T-helper 9 cell (primary cell): Measurements from ENCODE around the gene FBXO24.

ENCODE experiments used
- DNase-seq: peaks from one replicate; pipeline ENCODE4 v3.0.0-alpha.2; 2020

The FBXO24 gene

DNA sequence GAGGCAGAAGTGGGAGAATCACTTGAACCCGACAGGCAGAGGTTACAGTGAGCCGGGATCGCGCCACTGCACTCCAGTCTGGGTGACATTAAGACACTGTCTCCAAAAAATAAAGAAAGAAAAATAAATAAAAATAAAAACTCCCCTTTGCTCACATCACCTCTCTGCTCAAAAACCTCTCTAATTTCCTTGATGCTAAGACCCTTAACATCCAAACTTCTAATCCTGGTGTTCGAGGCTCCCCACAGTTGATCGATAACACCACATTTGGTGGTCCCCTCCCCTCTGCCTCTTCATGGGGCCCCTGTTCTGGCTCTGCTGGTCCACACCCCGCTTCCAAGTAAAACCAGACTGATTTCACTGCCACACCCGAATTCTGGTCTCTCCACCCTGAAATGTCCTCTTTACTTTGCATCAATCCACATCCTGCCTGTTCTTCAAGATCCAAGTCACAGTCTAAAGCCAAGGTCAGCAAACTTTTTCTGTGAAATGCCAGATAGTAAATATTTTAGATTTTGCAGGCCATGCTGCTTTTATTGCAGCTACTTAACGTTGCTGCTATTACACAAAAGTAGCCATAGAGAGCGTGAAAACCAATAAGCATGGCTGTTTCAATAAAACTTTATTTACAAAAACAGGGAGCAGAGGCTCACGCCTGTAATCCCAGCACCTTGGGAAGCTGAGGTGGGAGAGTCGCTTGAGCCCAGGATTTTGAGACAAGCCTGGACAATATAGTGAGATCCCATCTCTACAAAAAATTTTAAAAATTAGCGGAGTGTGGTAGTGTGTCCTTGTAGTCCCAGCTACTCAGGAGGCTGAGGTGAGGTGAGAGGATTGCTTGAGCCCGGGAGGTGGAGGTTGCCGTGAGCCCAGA is 38.1 kb downstream of the FBXO24 start:
- DNase-seq: no peak

DNA sequence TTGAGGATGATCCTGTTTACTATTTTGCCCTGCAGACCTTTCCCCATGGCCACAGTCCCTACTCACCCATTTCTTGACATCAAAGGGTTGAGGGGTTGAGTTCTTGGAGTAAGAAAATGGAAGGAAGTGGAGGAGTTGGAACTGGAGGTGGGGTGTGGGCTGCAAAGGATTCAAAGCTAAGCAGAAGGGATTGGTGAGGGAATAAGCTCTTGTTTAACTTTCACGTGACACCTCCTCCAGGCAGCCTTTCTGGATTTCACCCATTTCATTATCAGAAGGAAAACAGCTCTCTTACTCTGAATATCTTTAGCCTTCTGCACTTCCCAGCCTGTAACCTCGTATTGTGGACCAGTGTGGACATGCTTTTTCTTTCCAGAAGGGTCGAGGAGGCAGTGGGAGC is 39.9 kb downstream of the FBXO24 start:
- DNase-seq: no peak

DNA sequence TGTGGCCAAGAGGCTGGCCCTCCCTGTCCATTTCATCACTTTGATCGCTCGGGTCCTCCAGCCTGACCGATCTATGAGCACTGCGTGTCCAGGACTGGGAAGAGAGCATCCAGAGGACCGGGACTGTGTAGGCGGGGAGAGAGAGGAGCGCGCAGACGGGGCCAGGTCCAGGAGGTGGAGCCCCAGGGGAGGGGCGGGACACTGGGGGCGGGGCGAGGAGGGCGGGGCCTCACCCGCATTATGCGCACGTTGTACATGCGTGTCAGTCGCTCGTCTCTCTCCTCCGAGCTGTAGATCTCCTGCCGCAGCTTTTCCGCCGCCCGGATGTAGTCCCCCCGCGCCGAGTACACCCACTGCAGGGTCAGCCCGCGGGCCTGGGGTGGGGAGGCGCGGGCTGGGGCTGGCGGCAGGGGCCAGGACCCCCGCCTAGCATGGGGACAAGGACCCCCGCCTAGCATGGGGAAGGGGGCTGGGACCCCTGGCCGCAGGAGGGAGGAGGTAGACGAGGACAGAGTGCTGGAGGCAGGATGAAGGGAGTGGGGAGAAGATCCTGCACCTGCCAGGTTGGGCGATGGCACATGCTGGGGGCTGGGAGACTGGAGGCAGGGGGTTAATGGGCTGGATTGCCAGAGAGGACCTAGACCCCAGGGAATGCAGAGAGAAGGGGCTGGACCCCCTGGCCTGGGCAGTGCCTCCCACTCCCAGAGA is 40.6 kb downstream of the FBXO24 start:
- DNase-seq: peak; percentile 88

DNA sequence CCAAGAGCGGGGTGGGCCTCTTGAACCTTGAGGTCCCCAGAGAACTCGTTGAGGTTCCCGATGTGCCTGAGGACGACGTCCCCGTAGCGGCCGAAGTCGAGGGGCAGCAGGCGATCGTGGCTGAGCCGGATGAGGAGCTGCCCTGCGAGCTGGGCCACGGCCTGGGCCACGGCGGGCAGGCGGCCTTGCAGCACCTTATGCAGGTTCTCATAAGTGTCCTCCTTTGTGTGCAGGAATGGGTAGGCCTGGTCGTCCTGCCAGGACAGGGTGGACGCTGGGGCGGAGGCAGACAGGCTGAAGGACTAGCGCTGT is 41.1 kb downstream of the FBXO24 start:
- DNase-seq: no peak

DNA sequence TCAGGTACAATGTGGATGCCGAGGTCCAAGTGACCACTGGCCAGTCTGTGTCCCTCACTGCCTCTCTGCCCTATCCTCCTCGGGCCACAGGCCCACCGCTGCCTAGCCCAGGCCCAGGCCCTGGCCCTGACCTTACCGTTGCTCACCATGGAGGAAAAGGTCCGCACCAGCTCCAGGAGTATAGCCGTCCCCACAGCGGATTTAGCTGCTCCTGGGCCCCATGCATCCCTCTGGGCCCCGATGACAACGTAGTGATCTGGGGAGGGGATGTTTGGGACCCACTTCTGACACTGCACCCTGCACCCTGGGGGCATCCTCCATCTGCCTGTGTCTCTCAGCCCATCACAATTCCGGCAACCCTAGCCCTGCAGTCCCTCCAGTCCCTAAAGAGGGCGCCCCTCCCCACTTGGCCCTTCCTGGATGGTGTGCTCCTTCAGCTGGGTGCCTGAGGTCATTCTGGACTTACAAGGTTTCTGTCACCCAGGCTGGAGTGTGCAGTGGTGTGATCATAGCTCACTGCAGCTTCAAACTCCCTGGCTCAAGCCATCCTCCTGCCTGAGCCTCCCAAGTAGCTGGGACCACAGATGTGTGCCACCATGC is 43.1 kb downstream of the FBXO24 start:
- no peak for DNase-seq

DNA sequence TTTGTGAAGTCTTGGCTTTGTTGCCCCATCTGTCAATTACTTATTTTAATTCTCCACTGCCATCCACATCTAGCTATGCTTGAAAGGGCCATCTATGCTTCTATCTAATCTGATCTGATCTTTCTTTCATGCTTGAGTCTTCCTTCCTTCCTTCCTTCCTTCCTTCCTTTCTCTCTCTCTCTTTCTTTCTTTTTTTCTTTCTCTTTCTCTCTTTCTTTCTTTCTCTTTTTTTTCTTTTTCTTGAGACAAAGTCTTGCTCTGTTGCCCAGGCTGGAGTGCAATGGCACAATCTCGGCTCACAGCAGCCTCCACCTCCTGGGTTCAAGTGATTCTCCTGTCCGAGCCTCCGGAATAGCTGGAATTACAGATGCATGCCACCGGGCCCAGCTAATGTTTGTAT is 43.9 kb downstream of the FBXO24 start:
- DNase-seq: no peak

DNA sequence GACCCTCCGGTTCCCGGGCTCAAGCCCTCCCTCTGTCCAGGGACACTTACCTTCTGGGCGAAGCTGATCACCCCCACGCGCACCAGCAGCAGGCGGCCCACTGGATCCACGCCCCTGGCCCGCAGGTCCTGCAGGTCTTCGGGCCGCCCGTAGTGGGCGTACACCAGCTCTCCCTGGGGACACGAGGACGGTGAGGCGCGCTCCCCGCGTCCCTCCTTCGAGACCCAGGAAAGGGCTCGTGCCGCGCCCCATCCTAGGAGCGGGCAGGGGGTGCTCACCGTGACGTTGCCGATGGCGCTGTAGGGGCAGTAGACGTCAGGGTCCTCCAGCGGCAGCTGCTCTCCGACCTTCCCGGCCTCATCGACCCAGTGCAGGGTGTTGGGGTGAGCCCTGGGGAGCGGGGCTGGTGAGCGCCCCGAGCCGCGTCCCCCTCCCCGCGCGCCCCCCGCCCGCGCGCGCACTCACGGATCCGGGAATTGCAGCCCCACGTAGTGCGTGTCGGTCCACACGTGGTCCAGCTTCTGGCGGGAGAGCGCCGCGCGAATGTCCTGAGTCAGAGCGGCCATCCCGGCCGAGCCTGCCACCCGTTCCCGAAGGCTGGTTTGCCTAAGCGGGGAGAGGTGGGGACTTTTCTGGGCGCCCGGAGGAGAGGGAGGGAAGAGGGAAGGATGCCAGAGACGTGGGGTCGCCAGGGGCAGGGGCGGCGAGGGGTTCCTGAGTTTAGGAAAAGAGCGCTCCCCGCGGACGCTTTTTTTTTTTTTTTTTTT is 47.0 kb downstream of the FBXO24 start:
- DNase-seq: peak; percentile 46

DNA sequence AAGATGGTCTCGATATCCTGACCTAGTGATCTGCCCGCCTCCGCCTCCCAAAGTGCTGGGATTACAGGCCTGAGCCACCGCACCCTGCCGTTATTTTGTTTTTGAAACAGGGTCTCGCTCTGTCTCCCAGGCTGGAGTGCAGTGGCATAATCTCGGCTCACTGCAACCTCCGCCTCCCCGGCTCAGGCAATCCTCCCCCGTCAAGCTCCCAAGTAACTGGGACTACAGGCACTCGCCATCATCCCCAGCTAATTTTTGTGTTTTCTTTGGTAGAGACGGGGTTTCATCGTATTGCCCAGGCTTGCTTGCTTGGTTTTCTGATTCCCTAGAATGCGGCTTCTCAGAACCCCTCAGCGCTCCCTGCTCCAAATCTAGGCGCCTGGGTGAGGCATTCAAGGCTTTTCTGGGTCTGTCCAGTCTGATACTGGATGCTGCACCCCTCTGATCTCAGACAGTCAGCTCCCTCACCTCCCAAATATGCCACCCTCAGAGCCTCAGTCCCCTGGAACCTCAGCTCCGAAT is 53.9 kb downstream of the FBXO24 start:
- DNase-seq: no peak

DNA sequence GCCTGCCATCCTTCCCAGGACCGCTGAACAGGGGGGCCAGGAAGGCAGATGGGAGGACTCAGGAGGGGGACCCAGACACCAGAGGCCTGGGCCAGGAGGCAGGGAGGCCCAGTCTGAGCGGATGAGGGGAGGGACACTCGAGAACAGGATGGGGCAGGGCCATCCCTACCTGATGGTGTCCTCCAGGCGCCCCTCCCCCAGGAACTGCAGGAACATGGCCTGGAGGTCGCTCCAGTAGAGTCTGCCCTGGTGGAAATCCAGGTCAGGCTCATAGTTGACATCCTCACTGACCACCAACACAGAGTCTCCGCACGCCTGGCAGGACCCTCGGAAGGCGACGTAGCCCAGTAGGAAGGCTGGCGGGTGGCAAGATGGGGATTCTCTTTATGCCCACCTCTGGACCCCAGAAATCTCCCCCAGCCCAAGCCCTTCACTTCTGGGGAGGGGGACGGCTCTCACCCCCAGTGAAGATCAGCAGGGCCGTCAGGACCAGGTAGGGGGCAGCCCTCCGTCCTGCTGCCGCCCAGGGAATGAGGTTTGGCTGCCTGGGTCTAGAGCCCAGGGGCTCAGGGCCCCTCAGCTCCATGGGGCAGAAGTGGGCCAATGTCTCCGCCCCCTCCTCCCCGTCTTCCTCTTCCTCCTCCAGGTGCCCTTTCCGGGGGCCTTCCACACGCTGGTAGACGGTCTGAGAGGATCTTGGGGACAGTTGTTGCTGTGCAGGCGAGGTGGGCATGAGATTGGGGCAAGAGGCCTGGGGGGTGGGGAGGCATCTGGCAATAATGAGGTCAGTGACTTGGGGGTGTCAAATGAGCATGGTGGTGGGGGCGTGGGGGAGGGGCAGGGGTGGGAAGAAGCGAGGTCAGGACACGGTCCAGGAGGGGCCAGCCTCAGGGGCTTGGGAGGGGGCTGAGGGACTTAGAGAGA is 54.7 kb downstream of the FBXO24 start:
- no peak for DNase-seq

DNA sequence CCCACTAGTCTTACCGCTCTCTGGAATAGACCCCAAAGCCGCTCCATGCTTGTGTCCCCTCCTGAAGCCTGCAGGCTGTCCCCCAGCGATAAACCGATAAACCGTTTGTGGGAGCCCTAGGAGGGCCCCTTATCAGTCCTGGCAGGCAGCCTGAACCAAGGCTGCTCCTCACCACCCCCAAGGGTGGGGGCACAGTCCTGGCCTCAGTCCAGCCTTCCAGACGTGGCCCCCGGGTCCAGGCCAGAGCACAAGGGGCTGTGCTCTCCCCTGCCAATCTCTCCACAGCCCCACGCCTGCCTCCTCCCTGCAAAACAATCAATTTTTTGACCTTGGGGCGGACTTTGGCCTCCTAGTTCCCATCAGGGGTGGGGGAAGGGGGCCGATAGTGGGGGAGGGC is 55.3 kb downstream of the FBXO24 start, which contains the start of gene TFR2:
Gene TFR2, minus strand, starts transcription at position 90 of the 397 bp plus-strand sequence. Its CDS starts 43 bp downstream, at position 47.
- no peak for DNase-seq

DNA sequence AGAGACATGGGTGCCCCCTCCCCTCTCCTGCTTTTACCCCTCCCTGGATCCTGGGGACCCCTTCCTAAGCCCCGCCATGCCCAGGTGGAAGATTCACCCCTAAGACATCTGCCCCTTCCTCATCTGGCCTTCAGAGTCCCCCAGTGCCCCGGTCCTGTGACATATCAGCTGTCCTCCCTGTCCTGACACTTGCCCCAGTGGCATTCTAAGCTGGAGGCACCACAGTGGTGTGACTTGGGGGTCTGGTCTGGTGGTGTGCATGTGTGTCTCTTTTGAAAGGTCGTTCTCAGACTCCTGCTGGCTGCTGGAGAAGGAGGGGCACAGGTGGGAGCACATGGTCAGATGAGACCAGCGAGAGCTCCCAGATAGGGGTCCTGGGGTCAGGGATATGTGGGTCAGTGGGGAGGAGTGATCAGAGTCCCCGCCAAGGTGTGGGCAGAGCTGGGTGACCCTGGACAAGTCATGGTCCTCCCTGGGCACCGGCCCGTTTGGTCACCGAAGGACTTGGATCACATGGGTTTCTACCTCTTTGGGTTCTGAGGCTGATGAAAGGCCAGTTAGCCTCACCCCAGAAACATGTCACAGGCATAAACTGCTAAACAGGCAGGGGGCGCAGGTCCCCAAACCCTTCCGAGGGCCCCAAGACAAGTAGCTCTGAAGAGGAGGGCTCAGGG is 55.9 kb downstream of the FBXO24 start:
- no peak for DNase-seq

DNA sequence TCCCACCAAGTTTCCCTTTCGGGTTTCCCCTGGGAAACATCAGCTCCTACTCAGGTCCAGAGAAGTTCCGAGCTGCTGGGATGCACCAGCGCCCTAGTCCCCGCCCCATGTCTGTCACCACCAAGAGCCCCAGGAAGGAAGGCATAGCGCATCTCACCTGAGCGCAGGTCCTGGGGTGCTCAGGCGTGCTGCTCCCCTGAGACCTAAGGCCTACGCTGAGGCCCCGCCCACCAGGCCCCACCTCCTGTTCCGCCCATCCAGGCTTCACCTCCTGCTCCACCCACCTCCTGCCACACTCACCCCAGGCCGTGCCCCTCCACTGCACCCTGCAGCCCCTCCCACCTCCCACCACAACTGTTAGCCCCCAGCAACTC is 56.4 kb downstream of the FBXO24 start:
- DNase-seq: no peak

DNA sequence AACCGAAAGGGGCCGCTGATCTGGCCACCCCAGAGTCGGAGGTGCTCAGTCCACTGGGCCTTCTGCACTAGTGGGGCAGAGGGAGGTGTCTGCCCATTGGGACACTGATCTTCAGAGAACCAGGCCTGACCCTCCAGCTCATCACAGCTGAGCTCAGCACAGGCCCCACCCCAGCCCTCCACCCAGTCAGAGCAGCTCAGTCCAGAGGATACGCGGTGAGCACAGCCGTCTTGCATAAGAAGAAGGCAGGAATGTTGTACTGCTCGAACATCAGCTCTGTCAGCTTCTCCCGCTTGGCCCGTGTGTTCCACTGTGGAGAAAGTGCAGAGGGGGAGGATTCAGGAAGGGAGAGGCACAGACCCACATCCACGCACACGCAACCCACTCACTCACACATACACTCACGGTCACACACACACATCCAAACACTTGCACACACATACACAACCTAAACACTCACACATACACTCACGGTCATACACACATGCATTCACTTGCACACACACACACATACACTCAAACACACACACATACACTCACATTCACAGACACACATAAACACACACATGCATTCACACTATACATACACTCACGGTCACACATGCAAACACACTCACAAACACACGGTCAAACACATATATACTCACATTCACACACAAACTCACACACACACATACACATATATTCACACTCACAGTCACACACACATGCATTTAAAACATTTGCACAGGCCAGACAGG is 63.9 kb downstream of the FBXO24 start:
- DNase-seq: no peak
